ENCODE results near the gene MTHFD2.

- TF ChIP-seq POLR2A (IDR thresholded peaks at IDR 0.05) = no peak
- no peak for TF ChIP-seq CTCF (IDR thresholded peaks at IDR 0.05 in 8 of 11, conservative IDR thresholded peaks at IDR 0.05 in 3 of 11)
Measured at GRCh38 chr2:74253306-74253970, 55.0 kb downstream of the MTHFD2 start.
